ES-I3 (cell line): Measurements from ENCODE around the gene PRR3.
A peak's percentile ranks its signal among the peaks of the same experiment; 100 is the strongest.

Source experiments
- H3K36me3 ChIP-seq: 2 replicates; pipeline ENCODE4 v1.6.1; 2013; ENCODE audit warnings: mild to moderate bottlenecking, low read length, control low read depth, moderate library complexity; ENCODE audit not compliant: insufficient read depth
- H3K4me1 ChIP-seq: 2 replicates; pipeline ENCODE4 v1.6.1; 2013; ENCODE audit warnings: mild to moderate bottlenecking, control low read depth, low read length; ENCODE audit not compliant: insufficient read depth
- H3K9ac ChIP-seq: 2 replicates; pipeline ENCODE4 v1.6.1; 2013; ENCODE audit warnings: low read depth, mild to moderate bottlenecking, low read length, moderate library complexity
- H3K9me3 ChIP-seq: 2 replicates; pipeline ENCODE4 v1.6.1; 2013; ENCODE audit warnings: mild to moderate bottlenecking, low read length, moderate library complexity; ENCODE audit not compliant: control insufficient read depth, insufficient read depth

PRR3 gene

DNA sequence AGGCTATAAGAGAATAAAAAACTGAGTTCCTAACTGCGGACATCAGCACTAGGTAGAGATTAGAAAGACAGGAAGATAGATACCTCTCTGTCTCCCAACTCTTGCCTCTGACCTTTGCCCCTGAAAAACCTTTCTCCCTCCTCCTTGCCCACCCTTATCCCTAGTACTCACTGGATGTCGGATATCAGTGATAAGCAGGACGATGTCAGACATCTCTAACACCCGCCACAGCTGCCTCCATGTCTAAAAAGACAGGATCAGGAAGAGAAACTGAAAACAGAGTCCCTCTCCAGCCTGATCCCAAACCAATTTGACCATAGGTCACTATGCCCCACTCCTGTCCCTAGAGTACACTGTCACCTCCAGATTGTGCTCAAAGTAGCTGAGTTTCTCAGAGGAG, 2.7 kb upstream of the PRR3 start:
- no peaks in the 10 kb centered on the region for H3K9me3 ChIP-seq
- 0 out of 2 replicates have a peak overlapping the region, but pooled peaks have one; percentile 90 for H3K9ac ChIP-seq
- H3K4me1 ChIP-seq, result peaks cover 12% of the 10 kb centered on the region; the same call in 1 of the 2 replicates
- peaks cover 20% of the 10 kb centered on the region; the same call in 1 of the 2 replicates for H3K36me3 ChIP-seq

DNA sequence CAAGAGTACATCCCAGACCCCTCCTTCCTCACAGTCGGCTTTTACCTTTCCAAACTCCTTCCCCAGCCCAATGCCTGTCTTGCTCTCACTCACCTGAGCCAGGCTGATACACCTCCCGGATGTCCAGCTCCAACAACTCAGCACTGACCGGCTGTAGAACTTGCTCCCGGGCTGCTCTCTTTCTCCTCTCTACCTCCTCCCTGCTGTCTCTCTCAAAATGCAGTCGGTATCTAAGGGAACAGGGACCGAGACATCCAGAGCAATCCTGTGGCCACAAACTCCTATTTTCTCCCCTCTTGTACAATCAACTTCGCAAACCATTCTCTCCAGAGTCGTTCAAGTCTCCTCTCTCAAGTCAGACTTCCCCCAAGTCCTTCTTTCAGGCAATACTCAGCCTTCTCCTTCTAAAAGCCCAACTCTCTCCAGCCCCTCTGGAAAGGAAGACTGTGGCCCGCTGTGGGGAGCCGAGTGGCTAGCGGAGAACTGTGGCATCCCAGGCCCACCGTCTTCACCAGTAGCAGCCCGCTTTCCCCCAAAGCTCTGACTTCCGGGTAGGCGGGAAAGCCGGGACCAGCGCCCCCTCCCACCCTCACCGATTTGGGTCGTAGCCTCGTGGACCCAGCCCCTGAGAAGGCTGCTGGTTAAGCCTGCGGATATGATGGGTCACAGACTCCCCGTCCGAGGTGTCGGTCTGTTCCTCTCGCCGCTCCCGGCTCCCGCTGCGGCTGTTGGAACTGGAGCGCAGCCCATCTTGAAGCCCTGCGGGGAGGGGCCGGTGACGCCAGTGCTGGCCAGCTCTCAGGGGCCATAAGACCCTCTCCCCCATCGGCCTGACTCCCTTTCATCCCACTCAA, 1.9 kb upstream of the PRR3 start:
- Histone ChIP-seq H3K9me3 (no peaks in the 10 kb centered on the region), H3K4me1 (peaks cover 12% of the 10 kb centered on the region; the same call in 1 of the 2 replicates), H3K36me3 (peaks cover 19% of the 10 kb centered on the region; the same call in 1 of the 2 replicates), H3K9ac (peak overlapping the region; percentile 90)

DNA sequence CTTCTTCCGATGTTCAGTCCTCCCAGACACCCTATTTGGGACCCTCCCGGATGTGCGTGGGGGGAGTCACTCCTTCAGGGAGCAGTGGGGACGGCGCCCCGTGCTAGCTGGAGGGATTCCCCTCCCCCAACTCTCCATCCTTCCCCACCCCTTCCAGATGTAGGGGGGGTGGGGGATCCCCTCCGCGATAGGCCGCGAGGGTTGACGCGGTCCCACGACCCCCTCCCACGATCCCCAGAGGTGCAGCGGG, 1.4 kb upstream of the PRR3 start:
- H3K9ac ChIP-seq, result peak overlapping the region; percentile 90
- H3K9me3 ChIP-seq, result no peaks in the 10 kb centered on the region
- H3K36me3 ChIP-seq, result peaks cover 17% of the 10 kb centered on the region; the same call in 1 of the 2 replicates

DNA sequence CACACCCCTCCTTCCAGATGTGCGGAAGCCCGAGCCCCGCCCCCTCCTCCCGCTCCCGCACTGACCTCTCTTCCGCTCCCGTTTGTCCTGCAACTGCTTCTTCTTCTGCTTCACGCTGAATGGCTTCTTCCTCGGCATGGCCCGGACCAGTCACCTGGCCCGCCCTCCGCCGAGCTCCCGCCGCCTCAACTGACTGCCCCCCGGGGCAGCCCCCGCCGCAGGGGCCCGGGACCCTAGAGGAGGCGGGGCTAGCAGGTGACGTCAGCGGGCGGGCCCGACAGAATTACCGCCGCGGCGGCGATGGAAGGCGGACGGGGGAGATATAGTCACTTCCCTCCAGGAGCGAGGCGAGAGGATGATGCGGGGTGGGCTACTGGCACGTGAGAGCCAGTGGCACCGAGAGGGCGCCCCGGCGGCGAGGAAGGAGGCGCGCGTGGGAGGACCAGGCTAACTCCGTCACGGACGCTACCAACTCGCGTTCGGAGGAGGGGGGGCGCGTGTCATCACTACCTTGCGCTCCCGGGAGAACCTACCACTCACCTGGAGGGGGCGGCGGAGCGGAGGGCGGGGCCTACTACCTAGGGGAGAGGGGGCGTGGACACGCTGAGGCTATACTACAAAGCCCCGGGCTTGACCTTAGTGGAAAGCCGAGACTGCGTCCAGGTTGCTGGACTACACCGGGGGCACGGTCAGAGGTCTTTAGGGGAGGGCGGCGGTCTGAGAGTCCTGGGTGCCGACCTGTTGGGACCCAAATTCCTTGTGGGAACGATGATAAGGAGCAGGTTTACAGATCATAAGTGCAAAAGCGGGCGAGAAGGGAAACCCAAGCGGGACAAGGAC, 809 bp upstream of the PRR3 start, which contains the start of gene GNL1:
Gene GNL1, minus strand, starts transcription at position 424 of the 840 bp plus-strand sequence. Its CDS starts 286 bp downstream, at position 138.
- Histone ChIP-seq H3K9me3 (no peaks in the 10 kb centered on the region), H3K36me3 (peaks cover 16% of the 10 kb centered on the region; the same call in 1 of the 2 replicates), H3K9ac (peak within 1 kb of the TSS; percentile 90), H3K4me1 (peaks cover 12% of the 10 kb centered on the region; the same call in 1 of the 2 replicates)

More for the DNA sequence above, 1.4 kb upstream of the PRR3 start:
- H3K4me1 ChIP-seq, result peaks cover 12% of the 10 kb centered on the region; the same call in 1 of the 2 replicates

DNA sequence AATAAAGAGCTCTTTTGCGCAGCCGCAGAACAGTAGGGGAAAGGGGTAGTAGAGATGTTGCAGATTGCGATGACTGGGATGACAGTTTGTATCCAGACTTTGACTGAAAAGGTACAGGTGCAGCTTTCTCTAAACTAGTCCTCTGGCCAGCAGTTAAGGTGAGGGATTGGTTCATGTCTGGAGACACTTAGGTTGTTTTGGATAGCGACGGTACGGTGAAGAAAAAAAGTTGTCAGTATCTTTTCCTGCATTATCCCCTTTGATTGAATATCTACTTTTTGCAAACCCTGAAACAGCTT, 537 bp downstream of the PRR3 start:
- H3K36me3 ChIP-seq, result peaks cover 16% of the 10 kb centered on the region

DNA sequence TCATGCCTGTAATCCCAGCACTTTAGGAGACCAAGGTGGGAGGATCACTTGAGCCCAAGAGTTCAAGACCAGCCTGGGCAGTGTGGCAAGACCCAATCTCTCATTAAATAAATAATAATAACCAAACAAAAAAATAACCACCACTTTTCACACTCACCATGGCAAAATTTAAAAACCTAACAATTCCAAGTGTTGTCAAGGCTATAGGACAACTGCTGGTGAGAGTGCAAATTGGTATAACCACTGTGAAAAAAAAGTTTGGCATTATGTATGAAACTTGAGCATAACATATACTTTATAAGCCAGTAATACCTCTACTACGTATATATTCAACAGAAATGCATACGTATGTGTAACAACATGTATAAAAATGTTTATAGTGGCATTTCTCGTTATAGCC, 3.8 kb downstream of the PRR3 start:
- Histone ChIP-seq H3K36me3 (peaks cover 13% of the 10 kb centered on the region), H3K9me3 (no peaks in the 10 kb centered on the region), H3K4me1 (peaks cover 5% of the 10 kb centered on the region; the same call in 1 of the 2 replicates), H3K9ac (no peak overlapping the region)

More for the DNA sequence above, 537 bp downstream of the PRR3 start:
- H3K9me3 ChIP-seq, result no peaks in the 10 kb centered on the region
- peaks cover 12% of the 10 kb centered on the region; the same call in 1 of the 2 replicates for H3K4me1 ChIP-seq
- peak overlapping the region; percentile 90 for H3K9ac ChIP-seq

DNA sequence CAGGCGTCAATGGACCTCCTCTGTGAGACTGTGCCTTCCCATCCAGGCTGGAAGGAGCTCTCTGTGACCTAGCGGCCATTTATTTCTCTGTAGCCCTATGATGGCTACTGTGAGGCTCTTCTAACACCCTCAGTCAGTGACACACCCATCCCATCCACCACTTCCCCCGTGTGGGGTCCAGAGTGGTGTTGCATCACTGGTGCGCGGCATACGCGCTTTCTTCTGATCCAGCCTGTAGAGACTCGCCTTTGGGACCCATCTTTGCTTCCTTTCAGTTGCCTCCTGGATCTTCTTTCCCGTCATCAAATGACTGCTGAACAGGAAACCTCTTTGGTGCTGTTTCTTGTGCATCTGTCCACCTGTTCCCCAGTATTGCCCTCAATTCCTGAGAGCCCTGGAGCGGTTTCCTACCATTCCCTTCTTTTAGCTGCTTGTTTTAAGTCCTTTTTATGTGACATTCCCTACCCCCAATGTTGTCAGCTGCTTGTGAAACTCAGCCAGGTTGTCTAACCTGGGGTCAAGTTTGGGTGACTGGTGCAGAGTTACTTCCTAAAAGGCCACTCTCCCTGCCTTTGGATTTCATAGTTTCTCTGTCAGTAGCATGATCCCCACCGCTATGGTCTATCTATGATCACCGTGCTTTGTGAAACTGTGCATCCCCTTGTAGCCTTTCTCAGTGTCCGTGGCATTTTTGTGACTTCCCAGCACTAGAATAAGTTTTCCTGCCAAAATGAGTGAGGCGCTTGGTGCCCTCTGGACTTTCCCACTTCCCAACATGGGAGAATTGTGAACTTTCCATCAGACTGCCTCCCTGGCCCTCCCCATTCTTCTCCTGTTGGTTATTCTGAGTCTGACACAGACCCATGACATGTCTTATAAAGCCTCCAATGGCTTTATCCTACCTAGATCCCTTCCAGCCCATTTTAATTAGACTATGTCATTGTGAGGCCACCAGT, 5.7 kb downstream of the PRR3 start:
- Histone ChIP-seq H3K9me3 (no peaks in the 10 kb centered on the region), H3K9ac (no peak overlapping the region), H3K4me1 (peaks cover 5% of the 10 kb centered on the region; the same call in 1 of the 2 replicates), H3K36me3 (peaks cover 13% of the 10 kb centered on the region)

DNA sequence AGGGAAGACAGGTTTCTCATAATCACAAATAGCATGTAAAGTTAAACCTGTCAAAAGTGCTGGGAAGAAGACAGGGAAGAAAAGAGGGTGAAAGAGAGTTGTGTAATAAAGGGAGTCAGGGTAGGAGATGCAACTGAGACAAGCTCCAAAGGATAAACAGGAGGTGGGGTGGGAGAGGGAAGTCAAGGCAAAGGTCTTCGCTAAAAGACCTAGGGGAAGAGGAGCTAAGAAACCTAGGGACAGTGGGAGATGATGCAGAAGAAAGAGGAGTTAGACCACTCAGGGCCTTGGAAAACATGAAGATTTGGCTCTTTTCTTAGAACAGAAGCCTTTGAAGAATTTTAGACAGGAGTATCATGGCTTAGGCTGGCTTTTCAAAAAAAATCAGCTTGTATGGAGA, 7.0 kb downstream of the PRR3 start:
- Histone ChIP-seq H3K36me3 (peaks cover 13% of the 10 kb centered on the region), H3K4me1 (no peaks in the 10 kb centered on the region), H3K9ac (no peak overlapping the region), H3K9me3 (no peaks in the 10 kb centered on the region)

DNA sequence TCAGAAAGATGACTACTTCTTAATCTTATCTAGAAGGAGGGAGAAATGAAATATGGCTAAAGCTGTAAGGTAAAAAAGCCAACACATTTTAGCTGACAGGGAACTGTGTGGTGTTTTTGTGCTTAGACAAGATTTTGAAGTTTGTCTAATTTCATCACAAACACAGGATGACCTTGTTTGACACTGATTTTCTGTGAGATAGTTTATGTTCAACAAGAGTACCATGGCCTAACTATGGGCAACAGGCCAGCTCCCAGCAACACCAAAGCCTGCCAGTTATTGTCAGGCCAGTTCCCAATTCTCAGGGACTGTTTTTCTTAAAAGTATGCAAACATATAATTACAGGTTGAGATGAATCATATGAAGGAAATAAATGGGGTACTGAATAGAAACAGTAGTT, 8.7 kb downstream of the PRR3 start:
- Histone ChIP-seq H3K4me1 (no peaks in the 10 kb centered on the region), H3K36me3 (peaks cover 13% of the 10 kb centered on the region), H3K9me3 (no peaks in the 10 kb centered on the region), H3K9ac (no peak overlapping the region)

DNA sequence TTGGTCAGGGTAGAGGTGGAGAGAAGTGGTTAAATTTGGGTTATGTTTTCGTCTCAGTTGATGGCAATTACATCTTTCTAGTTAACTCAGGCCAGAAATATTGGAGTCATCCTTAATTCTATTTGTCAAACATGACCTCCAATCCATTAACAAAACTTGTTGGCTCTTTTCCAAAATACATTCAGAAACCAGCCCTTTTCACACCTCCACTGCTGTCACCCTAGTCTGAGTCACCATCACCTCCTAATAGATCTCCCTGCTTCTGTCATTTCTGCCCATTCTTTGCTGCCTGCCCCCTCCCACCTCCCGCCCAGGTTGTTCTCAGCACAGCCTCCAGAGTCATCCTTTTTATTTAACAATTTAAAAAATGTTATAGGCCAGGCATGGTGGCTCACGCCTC, 11.2 kb downstream of the PRR3 start:
- no peak overlapping the region for H3K9ac ChIP-seq
- H3K36me3 ChIP-seq, result peaks cover 5% of the 10 kb centered on the region
- H3K9me3 ChIP-seq, result no peaks in the 10 kb centered on the region
- H3K4me1 ChIP-seq, result peaks cover 6% of the 10 kb centered on the region

DNA sequence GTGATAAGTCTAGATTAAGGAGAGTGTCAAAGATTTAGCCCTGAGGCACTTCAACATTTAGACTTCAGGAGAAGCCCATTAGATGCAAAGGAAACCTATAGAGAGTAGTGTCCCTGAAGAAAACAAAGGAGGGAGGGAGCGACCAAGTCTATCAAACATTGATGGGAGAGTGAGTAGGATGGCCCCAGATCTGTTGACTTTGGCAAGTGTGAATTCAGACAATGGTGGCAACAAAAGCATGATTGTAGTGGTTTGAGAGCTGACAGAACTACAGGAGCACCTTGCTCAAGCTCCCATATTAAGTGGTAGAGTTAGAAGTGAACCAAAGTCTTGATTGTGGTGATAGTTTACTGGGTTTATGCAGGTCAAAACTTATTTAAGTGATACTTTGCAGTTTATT, 13.2 kb downstream of the PRR3 start:
- Histone ChIP-seq H3K4me1 (peaks cover 6% of the 10 kb centered on the region), H3K36me3 (peaks cover 4% of the 10 kb centered on the region; the same call in 1 of the 2 replicates), H3K9ac (peak overlapping the region; percentile 89), H3K9me3 (no peaks in the 10 kb centered on the region)

DNA sequence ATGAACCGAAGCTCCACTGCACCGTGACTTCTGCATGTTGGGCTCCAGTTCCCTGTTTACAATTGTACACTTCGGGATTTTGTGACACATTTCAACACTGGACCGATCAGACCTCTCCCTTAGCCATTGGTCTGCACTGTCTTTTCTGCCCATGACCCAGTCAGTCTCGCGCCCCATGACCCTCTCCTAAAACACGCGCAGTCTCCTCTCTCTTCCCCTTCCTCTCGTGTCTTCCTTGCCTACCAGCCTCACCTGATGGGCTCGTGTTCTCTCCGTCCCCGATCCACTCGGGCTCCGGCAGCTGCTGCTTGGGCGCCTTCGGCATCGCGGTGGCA, 13.6 kb downstream of the PRR3 start:
- Histone ChIP-seq H3K9ac (peak overlapping the region; percentile 89), H3K36me3 (peaks cover 8% of the 10 kb centered on the region), H3K9me3 (no peaks in the 10 kb centered on the region), H3K4me1 (peaks cover 6% of the 10 kb centered on the region)

DNA sequence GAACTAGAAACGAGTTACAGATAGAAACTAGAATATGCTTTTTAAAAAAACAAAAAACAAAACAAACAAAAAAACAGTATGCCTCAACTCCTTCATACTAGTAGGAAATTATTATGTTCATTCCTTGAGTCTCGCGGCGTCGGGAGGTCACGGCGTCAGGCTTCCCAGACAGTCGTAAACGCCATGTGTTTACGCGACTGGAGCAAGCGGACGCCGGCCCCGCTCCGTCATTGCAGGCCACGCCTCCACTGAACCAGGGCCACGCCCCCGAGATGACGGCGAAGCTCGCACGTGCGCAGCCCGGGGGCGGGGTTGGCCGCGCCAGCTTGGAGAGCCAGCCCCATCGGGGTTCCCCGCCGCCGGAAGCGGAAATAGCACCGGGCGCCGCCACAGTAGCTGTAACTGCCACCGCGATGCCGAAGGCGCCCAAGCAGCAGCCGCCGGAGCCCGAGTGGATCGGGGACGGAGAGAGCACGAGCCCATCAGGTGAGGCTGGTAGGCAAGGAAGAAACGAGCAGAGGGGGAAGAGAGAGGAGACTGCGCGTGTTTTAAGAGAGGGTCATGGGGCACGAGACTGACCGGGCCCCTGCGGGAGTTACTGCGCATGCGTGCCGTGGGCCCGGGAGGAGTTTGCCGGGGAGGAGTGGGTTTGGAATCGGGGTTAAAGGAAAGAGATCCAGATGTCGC, 14.1 kb downstream of the PRR3 start, which contains the start of gene ABCF1:
Gene ABCF1, plus strand, starts transcription at position 368 of the 687 bp plus-strand sequence. Its CDS starts 46 bp downstream, at position 414.
- no peaks in the 10 kb centered on the region for H3K9me3 ChIP-seq
- peak within 1 kb of the TSS; percentile 89 for H3K9ac ChIP-seq
- peaks cover 8% of the 10 kb centered on the region for H3K36me3 ChIP-seq
- peaks cover 6% of the 10 kb centered on the region for H3K4me1 ChIP-seq
